ENCODE data around the gene SPECC1. TPM values are rescaled to one million over a fixed set of nuclear protein-coding genes. Genes with fewer than 3 reads are reported as not detected.
A peak's percentile ranks its signal among the peaks of the same experiment; 100 is the strongest.
"Not testable (repeated sequence)": the region's sequence is repeated elsewhere in the genome, so short reads cannot be mapped to it uniquely, and the experiment has no call there.

Gene SPECC1
- total and polyA plus RNA-seq, 8 donors: 6.1 to 38.3 (median 7.1) TPM

DNA sequence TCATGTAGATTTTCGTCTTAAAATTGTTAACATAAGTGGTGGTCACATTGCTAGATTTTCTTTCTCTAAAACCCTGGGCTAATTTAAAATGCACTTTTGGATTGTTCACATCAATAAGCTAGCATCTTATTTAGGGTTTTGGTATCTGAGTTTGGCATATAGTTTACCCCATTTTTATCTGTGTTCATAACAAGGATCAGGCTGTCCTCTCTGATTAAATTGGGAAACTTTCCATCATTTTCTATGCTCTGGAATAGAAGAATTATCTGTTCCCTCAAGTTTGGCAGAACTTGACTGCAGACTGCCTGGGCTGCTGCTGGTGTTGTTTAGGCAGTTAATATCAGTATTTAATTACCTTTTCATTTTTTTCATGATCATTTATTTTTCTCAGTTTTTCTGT lies 1.8 kb downstream of the SPECC1 start:
- Histone ChIP-seq H3K4me1 (peaks cover 7 to 21% of the 10 kb centered on the region in 2 donors), H3K27ac (no peak overlapping the region), H3K4me3 (no peak overlapping the region), H3K36me3 (no peaks in the 10 kb centered on the region), H3K27me3 (peaks cover 27 to 77% of the 10 kb centered on the region in 2 donors), H3K9me3 (no peaks in the 10 kb centered on the region)
- intact Hi-C loops (cut with DNase I): no loop called here
- no peak for TF ChIP-seq CTCF (IDR thresholded peaks at IDR 0.05)
- DNase-seq: no peak
- ATAC-seq: no peak

DNA sequence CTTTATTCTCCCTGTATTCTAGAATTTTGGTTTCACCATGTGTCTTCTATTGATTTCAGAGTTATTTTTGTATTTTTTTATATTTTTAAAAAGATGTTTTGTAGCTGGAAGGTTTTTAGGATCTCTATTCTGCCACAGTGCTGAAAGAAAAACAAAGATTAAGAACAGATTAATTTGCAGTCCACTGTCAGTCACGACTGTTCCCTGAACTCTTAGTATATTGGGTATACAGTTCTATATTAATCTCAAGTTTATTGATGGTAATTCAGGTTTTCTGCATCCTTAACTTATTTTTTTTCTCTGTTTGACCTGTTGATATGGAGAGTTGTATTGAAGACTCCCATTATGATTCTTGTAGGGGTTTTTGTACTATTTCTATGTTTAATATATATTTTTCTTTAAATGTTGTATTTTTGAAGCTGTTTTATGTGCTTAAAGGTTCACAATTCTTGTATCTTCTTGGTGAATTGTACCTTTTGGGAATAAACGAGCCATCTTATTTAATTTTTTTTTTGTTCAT lies 2.9 kb downstream of the SPECC1 start:
- Histone ChIP-seq H3K36me3 (no peaks in the 10 kb centered on the region), H3K4me3 (no peak overlapping the region), H3K27me3 (peaks cover 23 to 66% of the 10 kb centered on the region in 2 donors), H3K27ac (no peak overlapping the region), H3K4me1 (peaks cover 7 to 21% of the 10 kb centered on the region in 2 donors), H3K9me3 (no peaks in the 10 kb centered on the region)
- DNase-seq (no peak), ATAC-seq (no peak)
- TF ChIP-seq CTCF (IDR thresholded peaks at IDR 0.05): no peak
- intact Hi-C loops (cut with DNase I): no loop called here

- H3K4me3 ChIP-seq; intact Hi-C loops (cut with DNase I); H3K4me1 ChIP-seq; H3K27ac ChIP-seq; ATAC-seq; H3K9me3 ChIP-seq; H3K36me3 ChIP-seq: not testable (repeated sequence)
- peaks cover 8 to 23% of the 10 kb centered on the region in 2 donors for H3K27me3 ChIP-seq
- DNase-seq: peak in 1 of 4 donors; percentile 61
Observed at GRCh38 chr17:20016475-20016992, 7.4 kb downstream of the SPECC1 start.

GRCh38 chr17:20022701-20023100 lies 13.5 kb downstream of the SPECC1 start:
- no peak for TF ChIP-seq CTCF (IDR thresholded peaks at IDR 0.05)
- Histone ChIP-seq H3K27ac (no peak overlapping the region), H3K4me3 (no peak overlapping the region), H3K9me3 (no peaks in the 10 kb centered on the region), H3K4me1 (peaks cover 0 to 3% of the 10 kb centered on the region in 2 donors), H3K27me3 (no peaks in the 10 kb centered on the region), H3K36me3 (no peaks in the 10 kb centered on the region)
- no peak for ATAC-seq
- no peak for DNase-seq
- intact Hi-C loops (cut with DNase I): no loop called here

DNA sequence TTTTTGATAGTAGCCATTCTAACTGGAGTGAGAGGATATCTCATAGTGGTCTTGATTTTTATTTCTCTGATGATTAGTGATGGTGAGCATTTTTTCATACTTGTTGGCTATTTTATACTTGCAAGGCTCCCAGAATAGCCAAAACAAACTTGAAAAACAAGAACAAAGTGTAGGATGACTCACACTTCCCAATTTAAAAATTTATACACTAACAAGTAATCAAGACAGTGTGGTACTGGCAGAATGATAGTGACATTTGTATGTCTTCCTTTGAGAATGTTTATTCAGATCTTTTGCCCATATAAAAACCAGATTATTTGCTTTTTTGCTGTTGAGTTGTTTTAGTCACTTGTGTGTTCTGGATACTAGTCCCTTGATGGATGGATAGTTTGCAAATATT lies 17.8 kb downstream of the SPECC1 start:
- no peaks in the 10 kb centered on the region for H3K36me3 ChIP-seq
- intact Hi-C loops (cut with DNase I): no loop called here
- no peak for DNase-seq
- no peak for TF ChIP-seq CTCF (IDR thresholded peaks at IDR 0.05)
- H3K4me1 ChIP-seq: peaks cover 0 to 3% of the 10 kb centered on the region in 2 donors
- ATAC-seq: no peak
- H3K27ac ChIP-seq: no peak overlapping the region
- H3K27me3 ChIP-seq: no peaks in the 10 kb centered on the region
- no peak overlapping the region for H3K4me3 ChIP-seq
- H3K9me3 ChIP-seq: no peaks in the 10 kb centered on the region

DNA sequence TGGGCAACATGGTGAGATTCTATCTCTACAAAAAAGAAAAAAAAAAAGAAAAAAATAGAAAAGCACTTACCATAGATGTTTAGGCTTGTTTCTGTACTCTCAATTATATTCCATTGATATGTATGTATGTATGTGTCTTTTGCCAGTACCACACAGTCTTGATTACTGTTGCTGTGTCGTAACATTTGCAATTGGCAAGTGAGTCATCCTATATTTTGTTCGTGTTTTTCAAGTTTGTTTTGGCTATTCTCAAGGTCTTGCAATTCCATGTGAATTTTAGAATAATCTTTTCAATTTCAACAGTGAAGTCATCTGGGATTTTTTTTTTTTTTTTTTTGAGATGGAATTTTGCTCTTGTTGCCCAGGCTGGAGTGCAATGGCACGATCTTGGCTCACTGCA lies 19.3 kb downstream of the SPECC1 start:
- Histone ChIP-seq H3K27ac (no peak overlapping the region), H3K36me3 (no peaks in the 10 kb centered on the region), H3K9me3 (no peaks in the 10 kb centered on the region), H3K4me1 (peaks cover 0 to 3% of the 10 kb centered on the region in 2 donors), H3K4me3 (no peak overlapping the region), H3K27me3 (no peaks in the 10 kb centered on the region)
- no peak for ATAC-seq
- no peak for DNase-seq
- intact Hi-C loops (cut with DNase I): no loop called here
- no peak for TF ChIP-seq CTCF (IDR thresholded peaks at IDR 0.05)
